Neuron (in vitro differentiated cells): Measurements from ENCODE around the gene TGFBI.
"Not testable (repeated sequence)": the region's sequence is repeated elsewhere in the genome, so short reads cannot be mapped to it uniquely, and the experiment has no call there.

Source experiments
- H2AFZ ChIP-seq: one replicate; pipeline ENCODE4 v1.6.1; 2013; ENCODE audit warnings: low read depth, mild to moderate bottlenecking, inconsistent platforms, low read length, moderate library complexity
- H3K27me3 ChIP-seq: one replicate; pipeline ENCODE4 v1.6.1; 2013; ENCODE audit warnings: low read length; ENCODE audit not compliant: insufficient read depth
- H3K36me3 ChIP-seq: one replicate; pipeline ENCODE4 v1.6.1; 2013; ENCODE audit warnings: low read length; ENCODE audit not compliant: insufficient read depth
- H3K4me1 ChIP-seq: one replicate; pipeline ENCODE4 v1.6.1; 2013; ENCODE audit warnings: low read length; ENCODE audit not compliant: insufficient read depth
- H3K4me3 ChIP-seq: 2 replicates; pipeline ENCODE4 v1.5.1; 2013; ENCODE audit warnings: mild to moderate bottlenecking, low read length, moderate library complexity
- H3K9me3 ChIP-seq: one replicate; pipeline ENCODE4 v1.6.1; 2013; ENCODE audit warnings: low read length

TGFBI gene

GRCh38 chr5:136034984-136035383 lies 6.2 kb downstream of the TGFBI start:
- H3K4me1 ChIP-seq, result no peaks in the 10 kb centered on the region
- peaks cover 15% of the 10 kb centered on the region for H3K27me3 ChIP-seq
- H2AFZ ChIP-seq, result no peak overlapping the region
- H3K4me3 ChIP-seq, result no peak overlapping the region
- no peaks in the 10 kb centered on the region for H3K9me3 ChIP-seq
- H3K36me3 ChIP-seq, result no peaks in the 10 kb centered on the region

GRCh38 chr5:136035837-136036236 lies 7.0 kb downstream of the TGFBI start:
- Histone ChIP-seq H3K4me3 (no peak overlapping the region), H3K9me3 (no peaks in the 10 kb centered on the region), H3K4me1 (no peaks in the 10 kb centered on the region), H3K36me3 (no peaks in the 10 kb centered on the region), H3K27me3 (peaks cover 6% of the 10 kb centered on the region), H2AFZ (no peak overlapping the region)

GRCh38 chr5:136036293-136036911 lies 7.6 kb downstream of the TGFBI start:
- no peaks in the 10 kb centered on the region for H3K36me3 ChIP-seq
- H2AFZ ChIP-seq, result no peak overlapping the region
- H3K9me3 ChIP-seq, result no peaks in the 10 kb centered on the region
- H3K4me3 ChIP-seq, result no peak overlapping the region
- peaks cover 3% of the 10 kb centered on the region for H3K27me3 ChIP-seq
- H3K4me1 ChIP-seq, result no peaks in the 10 kb centered on the region

DNA sequence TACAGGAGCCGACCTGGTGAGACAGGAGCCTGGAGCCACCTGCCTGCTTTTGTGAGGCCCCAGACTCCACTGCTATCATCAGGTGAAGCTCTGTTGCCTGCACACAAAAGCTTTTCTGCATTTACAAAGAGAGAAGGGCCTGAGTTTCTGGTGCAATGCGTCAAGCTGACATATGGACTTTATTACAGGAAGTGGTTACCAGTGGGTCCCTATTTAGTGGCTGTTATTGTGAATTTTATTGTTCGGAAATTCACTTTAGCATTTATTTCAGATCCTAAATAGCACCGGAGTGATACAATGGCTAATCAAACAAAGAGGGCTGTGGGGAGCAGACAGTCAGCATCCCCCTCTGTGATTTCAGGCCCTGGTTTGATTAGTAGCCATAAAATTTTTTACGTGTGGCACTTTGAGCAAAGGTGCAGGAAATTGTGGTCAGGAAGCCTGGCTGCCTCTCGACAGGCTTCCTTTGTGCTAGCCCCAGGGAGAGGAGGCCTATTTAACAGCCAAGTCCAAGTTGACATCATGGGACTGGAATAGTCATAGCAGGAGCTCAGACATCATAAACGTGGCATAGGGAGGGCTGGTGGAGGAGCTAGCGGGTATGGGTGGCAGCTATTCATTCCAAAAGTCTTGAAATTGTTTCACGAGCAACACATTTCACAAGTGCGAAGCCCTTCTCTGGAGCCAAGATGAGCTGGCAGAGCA lies 8.4 kb downstream of the TGFBI start:
- H3K36me3 ChIP-seq, result no peaks in the 10 kb centered on the region
- H3K9me3 ChIP-seq, result no peaks in the 10 kb centered on the region
- no peaks in the 10 kb centered on the region for H3K27me3 ChIP-seq
- no peak overlapping the region for H3K4me3 ChIP-seq
- no peaks in the 10 kb centered on the region for H3K4me1 ChIP-seq
- H2AFZ ChIP-seq, result no peak overlapping the region

DNA sequence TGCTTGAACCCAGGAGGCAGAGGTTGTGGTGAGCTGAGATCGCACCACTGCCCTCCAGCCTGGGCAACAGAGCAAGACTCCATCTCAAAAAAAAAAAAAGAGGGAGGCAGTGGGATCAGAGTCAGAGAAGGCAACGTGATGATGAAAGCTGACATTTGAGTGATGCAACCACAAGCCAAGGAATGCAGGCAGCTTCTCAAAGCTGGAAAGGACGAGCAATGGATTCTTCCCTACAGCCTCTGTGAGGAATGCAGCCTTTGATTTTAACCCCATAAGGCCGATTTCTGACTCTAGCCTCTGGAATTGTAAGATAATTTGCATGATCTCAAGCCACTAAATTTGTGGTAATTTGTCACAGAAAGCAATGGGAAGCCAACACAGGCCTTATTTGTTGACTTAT lies 9.8 kb downstream of the TGFBI start:
- Histone ChIP-seq H3K27me3 (peaks cover 3% of the 10 kb centered on the region), H3K4me3 (no peak overlapping the region)

DNA sequence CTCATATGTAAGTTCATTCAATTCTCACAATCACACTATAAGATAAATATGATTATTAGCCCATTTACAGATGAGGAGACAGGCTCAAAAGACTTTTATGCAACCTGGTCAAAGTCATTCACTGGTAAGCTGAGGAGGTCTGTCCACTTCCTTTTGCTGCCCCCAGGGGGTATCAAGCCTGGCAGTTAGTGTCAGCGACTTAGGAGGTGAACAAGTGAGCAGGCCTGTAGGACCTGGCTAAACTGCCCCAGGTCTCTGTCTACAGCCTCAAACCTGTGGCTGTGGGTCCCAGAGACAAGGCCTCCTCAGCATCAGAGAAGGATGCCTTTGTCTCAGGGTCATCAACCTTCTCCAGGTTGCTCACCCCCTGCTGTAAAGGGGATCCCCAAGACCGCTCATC lies 10.4 kb downstream of the TGFBI start:
- Histone ChIP-seq H3K36me3 (no peaks in the 10 kb centered on the region), H3K9me3 (no peaks in the 10 kb centered on the region), H3K27me3 (peaks cover 4% of the 10 kb centered on the region), H3K4me3 (no peak overlapping the region), H3K4me1 (no peaks in the 10 kb centered on the region), H2AFZ (no peak overlapping the region)

More for the DNA sequence above, 9.8 kb downstream of the TGFBI start:
- Histone ChIP-seq H3K9me3 (no peaks in the 10 kb centered on the region), H3K36me3 (no peaks in the 10 kb centered on the region), H2AFZ (no peak overlapping the region), H3K4me1 (no peaks in the 10 kb centered on the region)

- Histone ChIP-seq H3K4me1 (no peaks in the 10 kb centered on the region), H3K9me3 (no peaks in the 10 kb centered on the region), H3K27me3 (peaks cover 4% of the 10 kb centered on the region), H3K36me3 (no peaks in the 10 kb centered on the region), H2AFZ (no peak overlapping the region), H3K4me3 (no peak overlapping the region)
These were observed 12.1 kb downstream of the TGFBI start for GRCh38 chr5:136040746-136041415.

DNA sequence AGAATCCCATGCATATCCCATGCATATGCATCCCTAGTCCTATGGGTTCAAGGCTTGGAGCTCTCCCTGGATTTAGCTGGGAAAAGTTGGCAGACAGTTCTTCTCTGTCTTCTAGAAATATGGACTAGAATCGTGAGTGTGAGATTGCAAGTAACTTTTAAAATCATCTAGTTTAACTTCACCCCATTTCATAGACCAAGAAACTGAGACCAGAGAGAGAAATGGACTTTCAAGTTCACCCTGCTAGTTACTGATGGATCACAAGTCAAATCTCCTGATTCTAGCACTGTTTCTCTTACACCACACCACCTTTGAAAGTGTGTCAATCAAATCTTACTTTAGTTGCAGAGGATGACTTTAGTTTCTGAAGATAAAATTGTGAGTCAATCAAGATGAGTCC lies 13.4 kb downstream of the TGFBI start:
- no peaks in the 10 kb centered on the region for H3K4me1 ChIP-seq
- no peaks in the 10 kb centered on the region for H3K9me3 ChIP-seq
- no peak overlapping the region for H3K4me3 ChIP-seq
- no peak overlapping the region for H2AFZ ChIP-seq
- no peaks in the 10 kb centered on the region for H3K36me3 ChIP-seq
- H3K27me3 ChIP-seq, result peaks cover 4% of the 10 kb centered on the region

DNA sequence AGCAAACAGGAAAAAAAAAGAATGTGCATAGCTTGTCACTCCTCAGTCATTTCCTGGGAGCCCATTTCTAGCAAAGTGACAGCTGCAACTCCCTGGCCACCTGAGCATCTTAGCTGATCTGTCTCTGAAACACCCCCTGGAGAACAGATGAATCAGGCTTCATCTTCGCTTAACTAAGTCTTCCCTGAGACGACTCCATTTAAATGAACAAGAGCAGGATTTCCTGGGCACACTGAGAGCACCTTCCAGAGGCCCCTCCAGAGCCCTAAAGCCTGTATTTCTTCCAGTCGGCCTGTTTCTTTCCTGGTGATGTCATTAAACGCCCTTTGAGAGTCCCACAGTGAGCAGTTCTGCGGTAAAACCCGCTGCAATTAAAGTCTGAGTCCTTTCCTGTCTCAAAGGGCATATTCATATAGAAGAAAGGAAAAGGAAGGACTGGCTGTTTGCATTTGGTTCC lies 13.9 kb downstream of the TGFBI start:
- no peaks in the 10 kb centered on the region for H3K4me1 ChIP-seq
- H3K36me3 ChIP-seq, result no peaks in the 10 kb centered on the region
- no peak overlapping the region for H3K4me3 ChIP-seq
- no peak overlapping the region for H2AFZ ChIP-seq
- peaks cover 4% of the 10 kb centered on the region for H3K27me3 ChIP-seq
- H3K9me3 ChIP-seq, result no peaks in the 10 kb centered on the region

DNA sequence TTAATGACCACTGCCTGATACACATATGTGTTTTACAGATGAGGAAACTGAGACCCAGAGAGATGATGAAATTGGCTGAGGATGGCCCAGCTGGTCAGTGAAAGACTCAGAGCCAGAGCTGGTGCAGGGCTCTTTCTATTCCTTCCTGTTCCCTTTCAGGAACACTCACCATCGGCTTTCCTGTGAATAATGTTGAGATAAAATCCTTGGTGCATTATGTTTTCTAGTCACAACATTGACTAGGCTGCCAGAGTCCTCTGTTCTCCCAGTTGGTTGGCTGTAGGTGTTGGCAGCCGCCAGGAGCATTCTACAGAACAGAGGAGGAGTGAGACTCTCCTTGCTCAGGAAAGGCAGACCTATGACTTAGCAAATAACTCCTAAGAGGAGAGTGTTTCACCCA lies 14.8 kb downstream of the TGFBI start:
- Histone ChIP-seq H3K9me3 (no peaks in the 10 kb centered on the region), H3K4me1 (no peaks in the 10 kb centered on the region), H3K4me3 (no peak overlapping the region), H3K27me3 (peaks cover 4% of the 10 kb centered on the region), H2AFZ (no peak overlapping the region), H3K36me3 (no peaks in the 10 kb centered on the region)

DNA sequence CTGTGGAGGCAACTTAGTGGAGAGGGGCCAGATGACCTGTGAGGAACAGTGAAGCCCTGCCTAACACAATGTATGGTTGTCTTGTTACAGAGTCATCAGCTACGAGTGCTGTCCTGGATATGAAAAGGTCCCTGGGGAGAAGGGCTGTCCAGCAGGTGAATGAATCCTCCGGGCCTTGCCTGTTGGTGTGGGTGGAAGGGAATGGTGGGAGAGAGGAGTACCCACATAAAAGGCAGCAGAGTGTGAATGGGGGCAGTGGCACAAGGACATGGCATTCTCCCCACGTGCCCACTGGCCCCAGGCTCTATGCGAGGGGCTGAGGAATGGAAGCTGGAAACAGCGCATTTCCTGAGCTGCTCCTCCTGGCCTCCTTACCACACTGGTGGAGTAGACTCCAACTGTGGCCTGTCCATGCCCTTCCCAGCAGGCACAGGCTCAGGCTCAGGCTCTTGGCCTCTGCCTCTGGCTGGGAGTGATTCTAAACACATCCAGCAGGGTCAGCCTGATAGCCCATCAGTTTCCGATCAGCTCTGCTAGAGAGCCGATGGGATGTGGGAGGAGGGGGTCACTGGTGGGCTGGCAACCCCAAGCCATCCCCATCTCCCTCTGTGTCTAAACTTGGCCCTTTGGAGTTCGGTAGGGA lies 15.3 kb downstream of the TGFBI start:
- Histone ChIP-seq H3K27me3 (peaks cover 4% of the 10 kb centered on the region), H3K9me3 (no peaks in the 10 kb centered on the region), H3K4me3 (no peak overlapping the region), H2AFZ (no peak overlapping the region), H3K4me1 (no peaks in the 10 kb centered on the region), H3K36me3 (no peaks in the 10 kb centered on the region)

DNA sequence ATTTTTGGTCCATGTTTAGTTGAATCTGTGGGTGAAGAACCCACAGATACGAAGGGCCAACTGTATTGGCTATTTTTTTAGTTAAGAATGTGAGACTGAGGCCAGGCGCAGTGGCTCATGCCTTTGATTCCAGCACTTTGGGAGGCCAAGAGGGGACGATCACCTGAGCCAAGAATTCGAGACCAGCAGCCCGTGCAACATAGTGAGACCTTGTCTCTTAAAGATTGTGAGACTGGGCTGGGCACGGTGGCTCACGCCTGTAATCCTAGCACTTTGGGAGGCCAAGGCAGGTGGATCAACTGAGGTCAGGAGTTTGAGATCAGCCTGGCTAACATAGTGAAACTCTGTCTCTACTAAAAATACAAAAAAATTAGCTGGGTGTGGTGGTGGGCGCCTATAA lies 16.2 kb downstream of the TGFBI start:
- not testable (repeated sequence) for H3K4me3 ChIP-seq, H3K36me3 ChIP-seq, H3K4me1 ChIP-seq, H2AFZ ChIP-seq, H3K9me3 ChIP-seq, H3K27me3 ChIP-seq

GRCh38 chr5:136046246-136046645 lies 17.5 kb downstream of the TGFBI start:
- Histone ChIP-seq H3K4me3 (no peak overlapping the region), H3K36me3 (no peaks in the 10 kb centered on the region), H3K9me3 (no peaks in the 10 kb centered on the region), H3K4me1 (no peaks in the 10 kb centered on the region), H2AFZ (no peak overlapping the region), H3K27me3 (peaks cover 4% of the 10 kb centered on the region)
